Stomach smooth muscle (tissue), 2 donors: ENCODE results near the gene EYA2.

Experiments used
- H3K27ac ChIP-seq: one replicate; pipeline ENCODE4 v1.7.0; 2013; ENCODE audit warnings: mild to moderate bottlenecking, low read length, inconsistent platforms
- H3K27me3 ChIP-seq, 2 donors: one replicate each; pipeline ENCODE4 v1.7.0; 2013; ENCODE audit warnings: low read length in 2 of 2; ENCODE audit not compliant: insufficient read depth in 2 of 2, control insufficient read depth in 1 of 2
- H3K36me3 ChIP-seq, 2 donors: one replicate each; pipeline ENCODE4 v1.7.0; 2013; ENCODE audit warnings: low read length in 2 of 2; ENCODE audit not compliant: control insufficient read depth in 2 of 2, insufficient read depth in 2 of 2
- H3K4me1 ChIP-seq: one replicate; pipeline ENCODE4 v1.7.0; 2013; ENCODE audit warnings: low read length; ENCODE audit not compliant: control insufficient read depth, insufficient read depth
- H3K4me3 ChIP-seq, 2 donors: one replicate each; pipeline ENCODE4 v1.7.0; 2013; ENCODE audit warnings: low read length in 2 of 2
- H3K9ac ChIP-seq, 2 donors: one replicate each; pipeline ENCODE4 v1.7.0; 2013; ENCODE audit warnings: low read length in 2 of 2, mild to moderate bottlenecking in 1 of 2
- H3K9me3 ChIP-seq, 2 donors: one replicate each; pipeline ENCODE4 v1.7.0; 2013; ENCODE audit warnings: low read length in 2 of 2; ENCODE audit not compliant: control insufficient read depth in 2 of 2
- donor health status: healthy.
- donor health status: Pancreatic carcinoma.

EYA2 gene

DNA sequence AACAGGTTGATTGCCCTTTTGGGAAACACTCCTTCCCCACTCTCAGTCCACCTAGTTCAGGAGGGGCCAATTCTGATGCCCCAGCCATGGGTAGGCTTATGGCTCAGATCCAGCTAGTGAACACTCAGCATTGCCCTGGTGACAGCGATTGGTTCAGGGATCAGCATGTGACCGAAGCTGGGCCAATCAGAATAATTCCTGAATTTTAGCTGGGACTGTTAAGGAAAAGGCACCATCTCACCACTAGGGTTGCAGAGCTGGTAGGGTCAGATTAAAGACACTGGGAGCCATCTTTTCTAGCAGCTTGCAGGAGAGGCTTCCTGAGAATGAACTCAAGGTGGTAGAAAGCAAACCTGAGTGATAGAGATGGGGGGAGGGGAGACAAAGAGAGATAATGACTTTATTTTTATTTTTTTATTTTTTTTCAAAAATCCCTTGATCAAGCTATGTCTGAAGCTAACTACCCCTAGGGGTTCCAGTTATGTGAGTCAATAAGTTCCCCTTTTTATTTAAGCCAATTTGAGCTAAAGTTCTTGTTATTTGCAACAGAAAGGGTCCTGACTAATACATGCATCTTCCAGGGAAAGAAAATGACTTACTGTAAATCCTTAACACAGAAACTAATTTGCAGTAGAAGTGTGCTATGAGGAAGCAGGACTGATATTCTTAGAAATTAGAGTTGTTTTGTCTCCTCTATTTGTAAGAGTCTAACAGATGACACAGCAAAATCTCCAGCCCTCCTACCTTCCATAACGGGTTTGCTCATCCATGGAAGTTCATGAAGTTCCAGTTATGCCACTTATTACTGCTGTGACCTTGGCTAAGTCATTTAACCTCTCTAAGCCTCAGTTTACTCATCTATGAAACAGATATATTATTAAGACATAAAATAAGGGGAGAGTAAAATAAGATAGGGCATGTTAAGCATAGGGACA is 44.7 kb downstream of the EYA2 start:
- Histone ChIP-seq H3K36me3 (no peaks in the 10 kb centered on the region), H3K9me3 (no peaks in the 10 kb centered on the region), H3K27ac (no peak overlapping the region), H3K9ac (no peak overlapping the region), H3K4me1 (no peaks in the 10 kb centered on the region), H3K4me3 (no peak overlapping the region), H3K27me3 (peaks cover 14 to 19% of the 10 kb centered on the region in 2 donors)

DNA sequence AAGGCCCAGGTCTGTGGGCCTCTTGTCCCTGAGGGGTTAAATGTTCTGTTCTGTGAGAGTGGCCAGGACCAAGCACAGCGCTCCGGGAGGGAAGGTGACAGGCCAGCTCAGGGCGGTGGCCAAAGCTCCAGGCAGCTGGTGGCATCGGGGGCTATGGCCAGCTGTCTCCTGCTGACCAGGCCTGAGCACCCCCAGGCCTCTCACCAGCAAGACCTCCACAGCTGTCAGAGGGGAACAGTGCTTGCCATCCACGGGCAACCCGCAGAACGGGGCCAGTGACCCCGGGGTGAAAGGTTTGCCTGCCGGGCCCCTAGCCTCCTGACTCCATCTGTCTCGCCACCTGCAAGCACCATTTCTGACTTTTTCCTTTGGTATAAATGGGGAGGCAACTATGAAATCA is 46.0 kb downstream of the EYA2 start:
- H3K4me3 ChIP-seq = no peak overlapping the region
- H3K36me3 ChIP-seq = no peaks in the 10 kb centered on the region
- peaks cover 5 to 18% of the 10 kb centered on the region in 2 donors for H3K27me3 ChIP-seq
- H3K9me3 ChIP-seq = no peaks in the 10 kb centered on the region
- no peak overlapping the region for H3K27ac ChIP-seq
- no peaks in the 10 kb centered on the region for H3K4me1 ChIP-seq
- no peak overlapping the region for H3K9ac ChIP-seq

DNA sequence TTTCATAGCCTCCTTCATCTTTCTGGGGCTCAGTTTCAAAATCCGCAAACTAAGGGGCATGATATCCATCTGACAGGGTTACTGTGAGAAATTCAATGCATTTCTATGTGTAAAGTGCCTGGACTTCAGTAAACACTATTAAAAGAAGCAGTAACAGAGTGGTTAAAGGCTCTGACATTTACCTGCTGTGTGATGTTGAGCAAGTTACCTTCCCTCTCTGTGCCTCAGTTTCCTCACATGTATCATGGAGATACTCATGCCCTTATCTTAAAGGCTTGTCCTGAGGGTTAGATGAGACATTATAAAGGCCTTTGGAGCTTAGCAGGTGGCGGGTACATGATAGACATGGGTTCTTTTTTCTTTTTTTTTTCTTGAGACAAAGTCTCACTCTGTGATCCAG is 46.8 kb downstream of the EYA2 start:
- Histone ChIP-seq H3K9me3 (no peaks in the 10 kb centered on the region), H3K9ac (no peak overlapping the region), H3K4me1 (no peaks in the 10 kb centered on the region), H3K36me3 (no peaks in the 10 kb centered on the region), H3K4me3 (no peak overlapping the region), H3K27me3 (peaks cover 5 to 14% of the 10 kb centered on the region in 2 donors), H3K27ac (no peak overlapping the region)

DNA sequence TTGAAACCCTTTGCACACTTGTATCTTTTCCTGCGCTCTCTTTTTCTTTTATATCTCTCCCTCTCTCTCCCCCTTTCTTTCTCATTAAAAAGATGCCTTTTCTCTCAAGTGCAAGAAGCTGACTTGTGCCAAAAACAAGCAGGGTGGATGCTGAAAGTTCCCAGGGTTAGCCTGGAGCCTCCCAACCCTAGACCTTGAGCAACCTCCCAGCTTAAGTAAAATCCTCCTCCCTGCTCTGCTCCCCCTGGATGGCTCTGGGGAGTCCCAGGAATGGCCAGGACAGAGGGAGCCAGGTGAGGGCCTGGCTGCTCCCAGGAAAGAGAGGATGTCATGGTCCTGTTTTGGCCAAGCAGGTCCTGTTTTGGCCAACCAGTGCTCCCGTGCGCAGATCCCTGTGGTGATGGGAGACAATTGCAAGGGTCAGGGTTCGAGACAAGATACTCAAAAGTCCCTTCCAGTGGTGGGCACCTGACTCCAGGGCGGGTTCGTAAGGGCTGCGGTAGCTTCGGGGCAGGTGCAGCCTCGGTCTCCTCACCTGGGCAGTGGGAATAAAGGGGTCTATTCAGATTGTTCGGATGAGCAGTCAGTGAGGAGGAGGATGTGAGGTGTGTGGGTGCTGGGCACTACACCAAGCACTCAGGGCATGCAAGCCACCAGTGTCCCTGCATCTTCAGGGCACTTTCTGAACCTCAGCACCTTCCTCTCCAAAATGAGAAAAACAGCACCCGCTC is 49.4 kb downstream of the EYA2 start:
- Histone ChIP-seq H3K4me3 (no peak overlapping the region), H3K27me3 (peaks cover 5 to 10% of the 10 kb centered on the region in 2 donors), H3K36me3 (no peaks in the 10 kb centered on the region), H3K4me1 (no peaks in the 10 kb centered on the region), H3K9me3 (peaks cover 0 to 3% of the 10 kb centered on the region in 2 donors), H3K27ac (no peak overlapping the region), H3K9ac (no peak overlapping the region)

DNA sequence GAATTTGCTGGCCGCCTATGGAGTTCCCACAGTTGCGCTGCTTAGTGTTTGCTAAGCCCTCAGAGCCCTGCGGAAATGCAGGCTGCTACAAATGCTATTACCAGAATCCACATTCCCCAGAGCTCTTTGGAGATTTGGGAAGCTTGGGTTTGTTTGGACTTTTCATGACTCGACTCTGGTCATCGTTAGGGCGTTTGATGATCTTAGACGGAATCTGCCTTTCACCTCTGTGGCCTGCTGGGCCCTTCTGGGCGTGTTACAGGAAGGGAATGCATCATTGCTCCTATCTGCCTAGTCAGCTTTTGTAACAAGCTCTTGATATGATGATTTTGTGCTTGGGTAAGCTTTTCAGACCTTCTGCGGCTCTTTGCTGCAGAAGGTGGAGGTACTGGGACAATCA is 50.8 kb downstream of the EYA2 start:
- Histone ChIP-seq H3K27me3 (peaks cover 5 to 10% of the 10 kb centered on the region in 2 donors), H3K9ac (no peak overlapping the region), H3K36me3 (no peaks in the 10 kb centered on the region), H3K9me3 (peaks cover 0 to 3% of the 10 kb centered on the region in 2 donors), H3K27ac (no peak overlapping the region), H3K4me1 (no peaks in the 10 kb centered on the region), H3K4me3 (no peak overlapping the region)

DNA sequence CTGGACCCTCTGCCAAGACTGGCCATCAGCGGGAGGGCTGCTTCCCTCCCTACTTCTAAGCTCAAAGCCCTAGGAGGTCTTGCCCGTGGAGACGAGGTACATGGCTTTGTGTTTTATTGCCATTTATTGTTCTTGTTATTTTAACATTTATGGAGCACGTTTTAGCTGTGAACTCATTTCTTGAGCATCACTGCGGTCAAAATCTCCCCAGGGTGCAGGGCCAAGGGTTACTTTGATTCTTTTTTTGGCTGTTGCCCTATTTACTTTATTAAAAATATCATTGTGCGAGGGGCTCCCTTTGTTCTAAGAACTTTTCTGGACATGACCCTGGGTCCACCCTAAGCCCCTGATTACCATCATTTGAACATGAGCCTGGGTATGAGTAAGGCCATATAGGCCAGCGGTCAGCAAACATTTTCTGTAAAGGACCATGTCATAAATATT is 51.6 kb downstream of the EYA2 start:
- Histone ChIP-seq H3K9me3 (peaks cover 0 to 3% of the 10 kb centered on the region in 2 donors), H3K4me3 (no peak overlapping the region), H3K27me3 (peaks cover 6 to 10% of the 10 kb centered on the region in 2 donors), H3K27ac (no peak overlapping the region), H3K4me1 (no peaks in the 10 kb centered on the region), H3K9ac (no peak overlapping the region), H3K36me3 (no peaks in the 10 kb centered on the region)

DNA sequence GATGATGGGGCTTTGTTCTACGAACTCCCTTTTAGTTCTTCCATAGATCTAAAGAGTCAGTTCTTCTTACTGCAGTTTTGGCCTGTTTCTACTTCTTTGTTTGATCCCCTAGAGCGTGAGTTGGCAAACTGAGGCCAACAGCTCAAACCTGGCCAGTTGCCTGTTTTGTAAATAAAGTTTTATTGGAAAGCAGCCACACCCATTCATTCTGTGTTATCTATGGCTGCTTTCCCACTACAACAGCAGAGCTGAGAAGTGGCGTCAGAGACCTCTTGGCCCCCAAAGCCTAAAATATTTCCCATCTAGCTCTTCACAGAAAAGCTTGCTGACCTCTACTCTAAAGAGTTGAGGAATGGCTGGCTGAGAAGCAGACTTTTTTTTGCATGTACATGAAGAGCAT is 52.2 kb downstream of the EYA2 start:
- no peak overlapping the region for H3K4me3 ChIP-seq
- peaks cover 7 to 10% of the 10 kb centered on the region in 2 donors for H3K27me3 ChIP-seq
- H3K27ac ChIP-seq = no peak overlapping the region
- H3K9ac ChIP-seq = no peak overlapping the region
- H3K9me3 ChIP-seq = peaks cover 0 to 3% of the 10 kb centered on the region in 2 donors
- no peaks in the 10 kb centered on the region for H3K4me1 ChIP-seq
- H3K36me3 ChIP-seq = no peaks in the 10 kb centered on the region

DNA sequence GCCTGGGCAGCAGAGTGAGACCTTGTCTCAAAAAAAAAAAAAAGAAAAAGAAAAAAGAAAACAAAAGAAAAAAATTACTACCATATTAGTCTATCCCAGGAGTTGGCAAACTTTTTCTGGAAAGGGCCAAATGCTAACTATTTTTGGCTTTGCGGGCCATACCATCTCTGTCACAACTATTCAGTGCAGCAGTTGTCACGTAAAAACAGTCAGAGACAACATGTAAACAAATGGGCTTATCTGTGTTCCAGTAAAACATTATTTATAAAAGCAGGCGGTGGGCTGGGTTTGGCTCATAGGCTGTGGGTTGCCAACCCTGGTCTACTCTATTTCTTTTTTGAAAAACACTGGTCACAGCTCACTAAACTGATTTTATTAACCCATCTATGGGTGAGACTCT is 53.4 kb downstream of the EYA2 start:
- Histone ChIP-seq H3K27ac (no peak overlapping the region), H3K9me3 (peaks cover 0 to 3% of the 10 kb centered on the region in 2 donors), H3K4me1 (no peaks in the 10 kb centered on the region), H3K9ac (no peak overlapping the region), H3K36me3 (no peaks in the 10 kb centered on the region), H3K4me3 (no peak overlapping the region), H3K27me3 (peaks cover 10% of the 10 kb centered on the region in 2 donors)

DNA sequence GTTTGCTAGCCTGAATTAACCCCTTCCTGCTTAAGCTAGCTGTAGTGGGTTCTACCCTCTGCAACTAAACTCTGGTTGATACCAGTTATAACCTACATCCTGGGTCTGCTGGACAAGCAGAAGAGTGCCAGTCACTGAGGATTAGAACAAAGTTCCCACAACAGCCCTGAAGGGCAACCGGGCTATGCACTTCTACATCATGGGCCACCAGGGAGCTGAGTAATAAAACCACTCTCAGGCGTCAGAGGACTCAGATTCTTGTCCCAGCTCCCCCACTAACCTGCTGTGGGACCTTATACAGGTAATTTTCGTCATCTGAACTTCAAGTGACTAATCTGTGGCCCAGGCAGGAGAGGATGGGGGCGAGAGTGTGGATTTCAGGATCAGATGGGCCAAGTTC is 56.8 kb downstream of the EYA2 start:
- Histone ChIP-seq H3K36me3 (no peaks in the 10 kb centered on the region), H3K9ac (no peak overlapping the region), H3K4me1 (no peaks in the 10 kb centered on the region), H3K4me3 (no peak overlapping the region), H3K9me3 (peaks cover 2 to 7% of the 10 kb centered on the region in 2 donors), H3K27me3 (peaks cover 5 to 11% of the 10 kb centered on the region in 2 donors), H3K27ac (no peak overlapping the region)

DNA sequence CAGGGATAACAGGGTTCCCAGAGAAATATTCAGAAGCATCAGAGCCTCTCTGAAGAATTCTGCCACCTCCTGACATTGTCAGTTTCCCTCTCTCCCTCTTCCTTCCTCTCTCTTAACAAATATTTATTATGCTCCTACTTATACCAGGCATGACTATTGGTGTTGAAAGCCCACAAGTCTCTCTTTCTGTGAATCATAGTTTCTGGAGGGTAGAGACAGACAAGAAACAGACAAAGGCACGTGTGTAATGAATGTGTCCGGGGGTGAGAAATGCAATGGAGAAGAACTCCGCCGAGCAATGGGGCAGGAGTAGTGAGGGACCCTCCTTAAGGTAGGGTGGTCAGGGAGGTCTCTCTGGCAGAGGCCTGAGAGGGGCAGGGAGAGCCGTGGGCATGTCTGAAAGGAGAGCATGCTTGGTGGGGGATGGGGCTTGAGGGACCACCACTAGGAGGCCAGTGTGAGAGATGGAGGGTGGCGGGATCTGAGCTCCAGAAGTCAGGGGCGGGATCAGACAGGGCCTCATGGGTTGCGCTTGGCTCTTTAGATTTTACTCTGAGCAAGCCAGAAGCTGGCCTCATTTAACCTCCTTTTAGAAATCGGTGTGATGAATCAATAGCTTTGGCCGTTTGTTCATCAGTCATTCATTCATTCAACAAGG is 57.3 kb downstream of the EYA2 start:
- Histone ChIP-seq H3K4me3 (no peak overlapping the region), H3K27ac (no peak overlapping the region), H3K27me3 (peaks cover 5 to 11% of the 10 kb centered on the region in 2 donors), H3K9me3 (peaks cover 4 to 8% of the 10 kb centered on the region in 2 donors), H3K9ac (no peak overlapping the region), H3K4me1 (no peaks in the 10 kb centered on the region), H3K36me3 (no peaks in the 10 kb centered on the region)
